H1 (cell line): ENCODE results near the gene HEPHL1. TPM values are rescaled to one million over a fixed set of nuclear protein-coding genes. Genes with fewer than 3 reads are reported as not detected.

ENCODE experiments used
- CTCF ChIA-PET: fragments of 300-600 bp; sonication (Branson Sonifier 250); formaldehyde crosslinking; loops from one replicate; lab custom pipeline; 2021; ENCODE audit not compliant: partially characterized antibody; lab: Charles Lee
- POLR2A ChIA-PET: fragments of 300-600 bp; sonication (Branson Sonifier 250); formaldehyde crosslinking; loops from one replicate; lab custom pipeline; 2021; ENCODE audit warnings: inconsistent platforms; ENCODE audit not compliant: partially characterized antibody; lab: Charles Lee
- DNase-seq, 2 experiments: peaks; one replicate each; pipeline versions ENCODE4 v3.0.0 to v3.0.0-alpha.2; 2010 to 2022; ENCODE audit warnings: low spot score in 2 of 2, low read depth in 1 of 2, mixed read lengths in 1 of 2
- FAIRE-seq: peaks from 2 replicates; lab custom pipeline; 2011; peaks lifted over from hg19 to GRCh38; lab: Jason Lieb, UNC
- H2AFZ ChIP-seq: 2 replicates; pipeline ENCODE4 v1.8.1; 2012; ENCODE audit warnings: low read length, inconsistent platforms
- H2AK5ac ChIP-seq: 2 replicates; pipeline ENCODE4 v1.6.1; 2013; ENCODE audit warnings: low read depth, low read length
- H2BK120ac ChIP-seq: replicated peaks from 2 replicates; pipeline ENCODE3; 2013; ENCODE audit warnings: low read depth, low read length, inconsistent platforms
- H2BK12ac ChIP-seq: 2 replicates; pipeline ENCODE4 v1.6.1; 2013; ENCODE audit warnings: low read depth, low read length
- H2BK15ac ChIP-seq: 2 replicates; pipeline ENCODE4 v1.6.1; 2013; ENCODE audit warnings: low read length
- H2BK20ac ChIP-seq: 2 replicates; pipeline ENCODE4 v1.6.1; 2013; ENCODE audit warnings: low read length
- H2BK5ac ChIP-seq: 2 replicates; pipeline ENCODE4 v1.6.1; 2013; ENCODE audit warnings: low read depth, low read length
- H3K14ac ChIP-seq: 2 replicates; pipeline ENCODE4 v1.6.1; 2013; ENCODE audit warnings: inconsistent platforms; ENCODE audit not compliant: insufficient read length
- H3K18ac ChIP-seq: 2 replicates; pipeline ENCODE4 v1.6.1; 2013; ENCODE audit warnings: low read length; ENCODE audit errors: extremely low read depth
- H3K23ac ChIP-seq: 2 replicates; pipeline ENCODE4 v1.6.1; 2013; ENCODE audit warnings: inconsistent platforms; ENCODE audit not compliant: insufficient read length
- H3K23me2 ChIP-seq: 2 replicates; pipeline ENCODE4 v1.6.1; 2013; ENCODE audit warnings: low read depth, low read length
- H3K27ac ChIP-seq: 2 replicates; pipeline ENCODE4 v1.6.1; 2011; ENCODE audit warnings: low read depth, low read length, inconsistent platforms
- H3K27me3 ChIP-seq, 4 experiments: replicated peaks in 1 of 4; 1 replicate in 1 of 4; 2 replicates in 3 of 4; pipeline versions ENCODE4 v1.6.1 to v1.8.1; 2011 to 2013; ENCODE audit warnings: low read length in 3 of 4, mild to moderate bottlenecking in 3 of 4, inconsistent platforms in 2 of 4, mixed read lengths in 2 of 4, moderate library complexity in 1 of 4; ENCODE audit not compliant: control insufficient read depth in 3 of 4, insufficient read depth in 3 of 4; ENCODE audit errors: extremely low read depth in 1 of 4
- H3K36me3 ChIP-seq, 4 experiments: 2 replicates each; pipeline versions ENCODE4 v1.6.1 to v1.8.1; 2011 to 2013; ENCODE audit warnings: mild to moderate bottlenecking in 4 of 4, low read length in 3 of 4, moderate library complexity in 2 of 4, control low read depth in 1 of 4, inconsistent platforms in 1 of 4; ENCODE audit not compliant: insufficient read depth in 4 of 4, control insufficient read depth in 2 of 4
- H3K4ac ChIP-seq: replicated peaks from 2 replicates; pipeline ENCODE3; 2013; ENCODE audit warnings: low read length, low read depth, mixed read lengths, inconsistent platforms; ENCODE audit not compliant: insufficient read length
- H3K4me1 ChIP-seq, 4 experiments: replicated peaks in 1 of 4; 1 replicate in 1 of 4; 2 replicates in 3 of 4; pipeline versions ENCODE4 v1.6.1 to v1.8.1; 2011 to 2013; ENCODE audit warnings: low read length in 3 of 4, inconsistent platforms in 2 of 4, mixed read lengths in 1 of 4; ENCODE audit not compliant: insufficient read depth in 4 of 4, control insufficient read depth in 3 of 4
- H3K4me2 ChIP-seq, 2 experiments: 2 replicates each; pipeline versions ENCODE4 v1.6.1 to v1.8.1; 2011 to 2013; ENCODE audit warnings: low read depth in 2 of 2, low read length in 2 of 2, control low read depth in 1 of 2, inconsistent platforms in 1 of 2, mild to moderate bottlenecking in 1 of 2; ENCODE audit not compliant: insufficient read depth in 1 of 2
- H3K4me3 ChIP-seq, 4 experiments: fragments of 200-600, 300-600 bp in 1 of 4; sonication (generic), shearing (Covaris generic), sonication (Bioruptor Twin) in 1 of 4; 2 replicates each; pipeline versions ENCODE4 v1.5.1 to v1.8.1; 2011 to 2016; ENCODE audit warnings: low read length in 4 of 4, low read depth in 3 of 4, control low read depth in 2 of 4, inconsistent platforms in 2 of 4, mild to moderate bottlenecking in 2 of 4, mixed read lengths in 1 of 4, moderate library complexity in 1 of 4; ENCODE audit not compliant: insufficient read depth in 2 of 4; ENCODE audit errors: extremely low read depth in 1 of 4
- H3K56ac ChIP-seq: replicated peaks from 2 replicates; pipeline ENCODE3; 2013; ENCODE audit warnings: low read depth, mild to moderate bottlenecking, mixed read lengths, low read length, inconsistent platforms; ENCODE audit not compliant: insufficient read length
- H3K79me1 ChIP-seq: 2 replicates; pipeline ENCODE4 v1.6.1; 2013; ENCODE audit warnings: low read depth, low read length, control low read depth
- H3K79me2 ChIP-seq, 2 experiments: 2 replicates each; pipeline versions ENCODE4 v1.6.1 to v1.8.1; 2012 to 2013; ENCODE audit warnings: low read length in 2 of 2, mild to moderate bottlenecking in 2 of 2, inconsistent platforms in 1 of 2; ENCODE audit not compliant: insufficient read depth in 2 of 2, control insufficient read depth in 1 of 2
- H3K9ac ChIP-seq, 4 experiments: replicated peaks in 1 of 4; 1 replicate in 1 of 4; 2 replicates in 3 of 4; pipeline versions ENCODE4 v1.6.1 to v1.8.1; 2011 to 2013; ENCODE audit warnings: low read depth in 3 of 4, low read length in 3 of 4, control low read depth in 2 of 4, mild to moderate bottlenecking in 2 of 4, moderate library complexity in 2 of 4, inconsistent platforms in 1 of 4; ENCODE audit errors: extremely low read depth in 1 of 4
- H3K9me3 ChIP-seq, 2 experiments: 2 replicates each; pipeline versions ENCODE4 v1.6.1 to v1.8.1; 2012 to 2013; ENCODE audit warnings: mild to moderate bottlenecking in 2 of 2, moderate library complexity in 2 of 2, control low read depth in 1 of 2, inconsistent platforms in 1 of 2, low read depth in 1 of 2, low read length in 1 of 2, mixed read lengths in 1 of 2; ENCODE audit not compliant: insufficient read depth in 2 of 2
- H4K20me1 ChIP-seq, 2 experiments: replicated peaks in 1 of 2; 2 replicates each; pipeline versions ENCODE3 to v1.8.1; 2011 to 2013; ENCODE audit warnings: inconsistent platforms in 2 of 2, low read length in 2 of 2, mild to moderate bottlenecking in 1 of 2; ENCODE audit not compliant: insufficient read depth in 2 of 2, control insufficient read depth in 1 of 2
- H4K5ac ChIP-seq: 2 replicates; pipeline ENCODE4 v1.6.1; 2013; ENCODE audit warnings: low read length, low read depth, mixed read lengths, inconsistent platforms; ENCODE audit not compliant: insufficient read length
- H4K8ac ChIP-seq: 2 replicates; pipeline ENCODE4 v1.8.0; 2013; ENCODE audit warnings: mild to moderate bottlenecking, moderate library complexity, low read length, inconsistent platforms; ENCODE audit not compliant: insufficient read depth; ENCODE audit errors: extremely low read depth
- H4K91ac ChIP-seq: replicated peaks from 2 replicates; pipeline ENCODE3; 2013; ENCODE audit warnings: low read length, mixed read lengths, inconsistent platforms; ENCODE audit not compliant: insufficient read length
- BCL11A ChIP-seq, 2 experiments: IDR thresholded peaks; one replicate each; pipeline ENCODE4 v1.6.1; 2011; ENCODE audit warnings: low read depth in 2 of 2, low read length in 2 of 2, mild to moderate bottlenecking in 2 of 2
- BRCA1 ChIP-seq: IDR thresholded peaks from 2 replicates; pipeline ENCODE4 v1.6.1; 2012; ENCODE audit warnings: low read depth, low read length, improper control_type of control experiment
- HDAC2 ChIP-seq, 2 experiments: fragments of 300-600 bp in 1 of 2; sonication (generic) in 1 of 2; IDR thresholded peaks; 2 replicates each; pipeline ENCODE4 v1.6.1; 2011 to 2012; ENCODE audit warnings: low read depth in 2 of 2, low read length in 2 of 2, mild to moderate bottlenecking in 2 of 2, moderate library complexity in 2 of 2, borderline replicate concordance in 1 of 2, inconsistent platforms in 1 of 2
- JUND ChIP-seq: IDR thresholded peaks from 2 replicates; pipeline ENCODE4 v1.6.1; 2011; ENCODE audit warnings: mild to moderate bottlenecking, improper control_type of control experiment, low read length
- KDM1A ChIP-seq: fragments of 200-600, 300-600 bp; sonication (generic); IDR thresholded peaks from 2 replicates; pipeline ENCODE4 v1.7.1; 2016; ENCODE audit warnings: mild to moderate bottlenecking, low read length, borderline replicate concordance
- KDM4A ChIP-seq: IDR thresholded peaks from one replicate; pipeline ENCODE4 v1.7.1; 2012; ENCODE audit warnings: low read depth, mild to moderate bottlenecking, moderate library complexity, low read length, inconsistent platforms; ENCODE audit not compliant: severe bottlenecking
- NRF1 ChIP-seq: IDR thresholded peaks from 2 replicates; pipeline ENCODE4 v1.6.1; 2011; ENCODE audit warnings: mild to moderate bottlenecking, low read depth, low read length, improper control_type of control experiment
- RBBP5 ChIP-seq: IDR thresholded peaks from 2 replicates; pipeline ENCODE4 v1.7.1; 2012; ENCODE audit warnings: low read depth, mild to moderate bottlenecking, inconsistent platforms, low read length, moderate library complexity, borderline replicate concordance
- SP1 ChIP-seq: IDR thresholded peaks from 2 replicates; pipeline ENCODE4 v1.6.1; 2011; ENCODE audit warnings: low read depth, low read length
- SP2 ChIP-seq: IDR thresholded peaks from 2 replicates; pipeline ENCODE4 v1.6.1; 2012; ENCODE audit warnings: mild to moderate bottlenecking, low read length, inconsistent platforms
- SP4 ChIP-seq: IDR thresholded peaks from 2 replicates; pipeline ENCODE4 v1.6.1; 2012; ENCODE audit warnings: low read length, inconsistent platforms
- TAF7 ChIP-seq: optimal IDR thresholded peaks from 2 replicates; pipeline ENCODE3; 2011; ENCODE audit warnings: low read depth, mild to moderate bottlenecking, inconsistent platforms, low read length, moderate library complexity, borderline replicate concordance
- TBP ChIP-seq: IDR thresholded peaks from 2 replicates; pipeline ENCODE4 v1.6.1; 2011; ENCODE audit warnings: low read depth, low read length, improper control_type of control experiment
- YY1 ChIP-seq: IDR thresholded peaks from 2 replicates; pipeline ENCODE4 v1.6.1; 2011; ENCODE audit warnings: low read depth, mild to moderate bottlenecking, low read length
- ZNF274 ChIP-seq: IDR thresholded peaks from 2 replicates; pipeline ENCODE4 v1.7.0; 2012; ENCODE audit warnings: low read length, borderline replicate concordance; ENCODE audit errors: extremely low read depth
- WGBS, 2 experiments: shearing (Covaris generic) in 1 of 2; methylation state at CpG; one replicate each; pipeline versions ENCODE4 v1.1.6 to v1.1.7; 2013 to 2015; ENCODE audit warnings: low lambda C conversion rate in 2 of 2, mixed read lengths in 2 of 2, inconsistent platforms in 1 of 2, low coverage in 1 of 2, missing lambda C conversion rate in 1 of 2; ENCODE audit not compliant: insufficient replicate concordance in 2 of 2, insufficient coverage in 1 of 2, insufficient read length in 1 of 2; ENCODE audit errors: extremely low coverage in 1 of 2, missing lambda C conversion rate in 1 of 2; 5-methylcytosine and 5-hydroxymethylcytosine counted together
- polyA plus RNA-seq, 7 experiments: library from polyadenylated mRNA; depleted of rRNA in 3 of 7; stranded (reverse) in 5 of 7; unstranded in 2 of 7; fragments of >200 nt in 5 of 7; fragments of 200-250 nt in 2 of 7; gene quantifications; 1 replicate in 5 of 7; 2 replicates in 1 of 7; 4 replicates in 1 of 7; pipeline versions ENCODE4 v1.2.1 to v1.2.3, GENCODE V29; 2011 to 2013; ENCODE audit warnings: missing spikeins in 2 of 7, mixed read lengths in 2 of 7
- total RNA-seq: library from RNA; stranded (reverse); fragmentation: NEBNext Ultra II Directional; extraction: Animal tissue kit (Norgen Biotek cat#: 25700); gene quantifications from 2 replicates; pipeline ENCODE4 v1.2.1, GENCODE V29; 2021

HEPHL1 gene
- total and polyA plus RNA-seq, 2 of the 8 experiments (the other 6 are each of a cell fraction or from before 2014, with no cell fraction given), result 0.09 to 0.11 TPM

- POLR2A ChIA-PET, result no interaction called here
- TF ChIP-seq YY1 (no peak), JUND (no peak), KDM1A (no peak), SP4 (no peak), HDAC2 (IDR thresholded peaks at IDR 0.05; ENCODE audit: borderline replicate concordance in 1 of 2, low read depth in 2 of 2, low read length in 2 of 2) (no peak), SP1 (no peak), SP2 (no peak), ZNF274 (no peak), NRF1 (no peak), KDM4A (no peak), BRCA1 (no peak), TBP (no peak), TAF7 (no peak), BCL11A (IDR thresholded peaks at IDR 0.05; ENCODE audit: low read depth in 2 of 2, low read length in 2 of 2) (no peak), RBBP5 (no peak)
These were observed 10.9 kb downstream of the HEPHL1 start for GRCh38 chr11:94032066-94032465.

More at GRCh38 chr11:94032066-94032465, 10.9 kb downstream of the HEPHL1 start:
- DNase-seq (no peak), FAIRE-seq (no peak)
- Histone ChIP-seq H3K14ac (no peak overlapping the region), H3K23ac (no peak overlapping the region), H3K9ac (no peak overlapping the region), H3K27ac (no peak overlapping the region), H2BK15ac (no peak overlapping the region), H3K27me3 (no peaks in the 10 kb centered on the region; a peak in 1 of 7 replicates), H4K5ac (no peak overlapping the region), H3K23me2 (no peaks in the 10 kb centered on the region; the same call in 1 of the 2 replicates), H2BK120ac (no peak overlapping the region), H2AK5ac (no peak overlapping the region), H4K8ac (no peak overlapping the region), H3K18ac (no peak overlapping the region), H3K4me3 (no peak overlapping the region), H2BK12ac (no peak overlapping the region), H3K4me2 (no peak overlapping the region), H3K56ac (no peak overlapping the region), H4K20me1 (no peaks in the 10 kb centered on the region), H3K79me2 (no peaks in the 10 kb centered on the region), H4K91ac (no peak overlapping the region), H3K4me1 (no peaks in the 10 kb centered on the region), H2AFZ (no peak overlapping the region), H3K9me3 (peaks cover 4 to 10% of the 10 kb centered on the region in 2 experiments; a peak in 2 of 4 replicates), H3K4ac (no peak overlapping the region), H2BK20ac (no peak overlapping the region), H3K79me1 (no peaks in the 10 kb centered on the region), H2BK5ac (no peak overlapping the region), H3K36me3 (no peaks in the 10 kb centered on the region)
- CTCF ChIA-PET, result interaction anchor here (1.1 to 1.4 kb wide), 3 partner anchors 23 to 137 kb away, joined by 3 read pairs; no protein-coding TSS in a partner anchor
- WGBS, 2 experiments, result 86% methylated on average over 5 of the region's 5 CpGs; no CpG with 5 or more reads in 1 of the 2 experiments
